ENCODE data around the gene KIF5A. TPM values are rescaled to one million over a fixed set of nuclear protein-coding genes. Genes with fewer than 3 reads are reported as not detected.
A peak's percentile ranks its signal among the peaks of the same experiment; 100 is the strongest.

KIF5A gene
- total and polyA plus RNA-seq, 2 of the 4 experiments (the other 2 are of a cell fraction) = 0.15 to 0.18 TPM

DNA sequence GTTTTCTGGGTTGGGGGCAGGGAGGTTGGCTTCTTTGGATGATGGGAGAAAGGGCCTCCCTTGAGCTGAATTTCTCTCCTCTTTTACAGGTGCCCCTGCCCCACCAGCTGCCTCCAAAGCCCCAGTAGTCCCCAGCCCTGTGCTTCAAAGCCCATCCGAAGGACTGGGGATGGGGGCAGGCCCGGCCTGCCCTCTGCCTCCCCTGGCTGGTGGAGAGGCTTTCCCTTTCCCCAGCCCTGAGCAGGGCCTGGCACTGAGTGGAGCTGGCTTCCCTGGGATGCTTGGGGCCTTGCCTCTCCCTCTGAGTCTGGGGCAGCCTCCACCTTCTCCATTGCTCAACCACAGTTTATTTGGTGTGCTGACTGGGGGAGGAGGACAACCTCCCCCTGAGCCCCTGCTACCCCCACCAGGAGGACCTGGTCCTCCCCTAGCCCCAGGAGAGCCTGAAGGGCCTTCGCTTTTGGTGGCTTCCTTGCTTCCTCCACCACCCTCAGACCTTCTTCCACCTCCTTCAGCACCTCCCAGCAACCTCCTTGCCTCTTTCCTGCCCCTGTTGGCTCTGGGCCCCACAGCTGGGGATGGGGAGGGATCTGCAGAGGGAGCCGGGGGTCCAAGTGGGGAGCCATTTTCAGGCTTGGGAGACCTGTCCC lies 23.2 kb upstream of the KIF5A start:
- Histone ChIP-seq H3K9me3 (ENCODE audit: control insufficient read depth, insufficient read depth, low read length) (no peaks in the 10 kb centered on the region), H3K36me3 (ENCODE audit: control insufficient read depth, insufficient read depth, low read length) (peaks cover 62% of the 10 kb centered on the region), H4K20me1 (ENCODE audit: insufficient read depth, low read length) (peaks cover 26% of the 10 kb centered on the region), H3K23ac (ENCODE audit: low read depth, low read length) (no peak overlapping the region), H3K14ac (replicated peaks; ENCODE audit: low read depth, low read length) (no peak overlapping the region), H2AK5ac (ENCODE audit: low read depth, low read length) (no peak overlapping the region), H3K18ac (ENCODE audit: low read depth, low read length) (no peak overlapping the region), H3K9ac (ENCODE audit: low read depth, low read length) (no peak overlapping the region), H4K5ac (ENCODE audit: low read depth, low read length) (no peak overlapping the region), H2AK9ac (replicated peaks; ENCODE audit: low read depth, low read length, poor library complexity) (peak overlapping the region; percentile 31), H3K9me1 (ENCODE audit: insufficient read depth, low read length) (peaks cover 14% of the 10 kb centered on the region), H3K27ac (ENCODE audit: insufficient read depth, low read length) (no peak overlapping the region), H2BK15ac (ENCODE audit: low read depth, low read length) (no peak overlapping the region), H2BK20ac (ENCODE audit: low read depth, low read length) (no peak overlapping the region), H3K4me2 (ENCODE audit: low read depth, low read length) (no peak overlapping the region), H3K4me1 (ENCODE audit: control insufficient read depth, insufficient read depth, low read length) (peaks cover 16% of the 10 kb centered on the region), H4K8ac (ENCODE audit: low read depth in 2 of 2, low read length in 2 of 2) (no peak overlapping the region), H3K56ac (ENCODE audit: extremely low read depth, insufficient read depth, low read length) (no peak overlapping the region), H3K4ac (ENCODE audit: low read depth, low read length) (no peak overlapping the region), H3K79me1 (ENCODE audit: low read depth in 1 of 2, low read length in 2 of 2) (peaks cover 17 to 59% of the 10 kb centered on the region in 2 experiments), H4K91ac (ENCODE audit: insufficient read depth, low read depth, low read length) (no peak overlapping the region), H2BK120ac (ENCODE audit: low read depth, low read length) (no peak overlapping the region), H3K4me3 (ENCODE audit: insufficient read depth, low read depth, low read length) (no peak overlapping the region), H2BK5ac (ENCODE audit: low read depth, low read length, poor library complexity, severe bottlenecking) (no peak overlapping the region), H2AFZ (replicated peaks; ENCODE audit: low read length, poor library complexity) (no peak overlapping the region), H3K27me3 (ENCODE audit: control insufficient read depth, insufficient read depth, low read length) (no peaks in the 10 kb centered on the region)
- WGBS, 2 experiments (ENCODE audit: extremely low coverage in 2 of 2, insufficient read length in 1 of 2) = no CpG with 5 or more reads among the region's 4 CpGs
- CTCF ChIA-PET = no interaction called here
- TF ChIP-seq NFE2L2 (IDR thresholded peaks at IDR 0.05; ENCODE audit: low read depth, low read length) (no peak), RCOR1 (IDR thresholded peaks at IDR 0.05; ENCODE audit: insufficient replicate concordance, low read length) (no peak), BHLHE40 (IDR thresholded peaks at IDR 0.05; ENCODE audit: low read depth, low read length) (no peak), CHD1 (IDR thresholded peaks at IDR 0.05; ENCODE audit: low read depth, low read length) (no peak), RAD21 (IDR thresholded peaks at IDR 0.05; ENCODE audit: low read length) (no peak), FOS (IDR thresholded peaks at IDR 0.05; ENCODE audit: low read depth, low read length) (no peak), MXI1 (IDR thresholded peaks at IDR 0.05; ENCODE audit: borderline replicate concordance, low read depth, low read length) (no peak), MAFK (IDR thresholded peaks at IDR 0.05; ENCODE audit: low read depth, low read length) (no peak), RFX5 (IDR thresholded peaks at IDR 0.05; ENCODE audit: low read depth, low read length) (no peak), POLR2A (IDR thresholded peaks at IDR 0.05; ENCODE audit: low read depth, low read length) (no peak), SMC3 (IDR thresholded peaks at IDR 0.05; ENCODE audit: low read depth, low read length) (no peak), CEBPB (IDR thresholded peaks at IDR 0.05; ENCODE audit: low read depth, low read length) (no peak), MAZ (IDR thresholded peaks at IDR 0.05; ENCODE audit: borderline replicate concordance, low read depth, low read length) (no peak)
- TF ChIP-seq, protein P1, sequence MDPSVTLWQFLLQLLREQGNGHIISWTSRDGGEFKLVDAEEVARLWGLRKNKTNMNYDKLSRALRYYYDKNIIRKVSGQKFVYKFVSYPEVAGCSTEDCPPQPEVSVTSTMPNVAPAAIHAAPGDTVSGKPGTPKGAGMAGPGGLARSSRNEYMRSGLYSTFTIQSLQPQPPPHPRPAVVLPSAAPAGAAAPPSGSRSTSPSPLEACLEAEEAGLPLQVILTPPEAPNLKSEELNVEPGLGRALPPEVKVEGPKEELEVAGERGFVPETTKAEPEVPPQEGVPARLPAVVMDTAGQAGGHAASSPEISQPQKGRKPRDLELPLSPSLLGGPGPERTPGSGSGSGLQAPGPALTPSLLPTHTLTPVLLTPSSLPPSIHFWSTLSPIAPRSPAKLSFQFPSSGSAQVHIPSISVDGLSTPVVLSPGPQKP (IDR thresholded peaks at IDR 0.05; ENCODE audit: borderline replicate concordance, low read depth, low read length) = no peak
- TF ChIP-seq, protein P2, sequence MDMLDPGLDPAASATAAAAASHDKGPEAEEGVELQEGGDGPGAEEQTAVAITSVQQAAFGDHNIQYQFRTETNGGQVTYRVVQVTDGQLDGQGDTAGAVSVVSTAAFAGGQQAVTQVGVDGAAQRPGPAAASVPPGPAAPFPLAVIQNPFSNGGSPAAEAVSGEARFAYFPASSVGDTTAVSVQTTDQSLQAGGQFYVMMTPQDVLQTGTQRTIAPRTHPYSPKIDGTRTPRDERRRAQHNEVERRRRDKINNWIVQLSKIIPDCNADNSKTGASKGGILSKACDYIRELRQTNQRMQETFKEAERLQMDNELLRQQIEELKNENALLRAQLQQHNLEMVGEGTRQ (IDR thresholded peaks at IDR 0.05; ENCODE audit: low read depth, low read length) = no peak
- TF ChIP-seq, protein P3, sequence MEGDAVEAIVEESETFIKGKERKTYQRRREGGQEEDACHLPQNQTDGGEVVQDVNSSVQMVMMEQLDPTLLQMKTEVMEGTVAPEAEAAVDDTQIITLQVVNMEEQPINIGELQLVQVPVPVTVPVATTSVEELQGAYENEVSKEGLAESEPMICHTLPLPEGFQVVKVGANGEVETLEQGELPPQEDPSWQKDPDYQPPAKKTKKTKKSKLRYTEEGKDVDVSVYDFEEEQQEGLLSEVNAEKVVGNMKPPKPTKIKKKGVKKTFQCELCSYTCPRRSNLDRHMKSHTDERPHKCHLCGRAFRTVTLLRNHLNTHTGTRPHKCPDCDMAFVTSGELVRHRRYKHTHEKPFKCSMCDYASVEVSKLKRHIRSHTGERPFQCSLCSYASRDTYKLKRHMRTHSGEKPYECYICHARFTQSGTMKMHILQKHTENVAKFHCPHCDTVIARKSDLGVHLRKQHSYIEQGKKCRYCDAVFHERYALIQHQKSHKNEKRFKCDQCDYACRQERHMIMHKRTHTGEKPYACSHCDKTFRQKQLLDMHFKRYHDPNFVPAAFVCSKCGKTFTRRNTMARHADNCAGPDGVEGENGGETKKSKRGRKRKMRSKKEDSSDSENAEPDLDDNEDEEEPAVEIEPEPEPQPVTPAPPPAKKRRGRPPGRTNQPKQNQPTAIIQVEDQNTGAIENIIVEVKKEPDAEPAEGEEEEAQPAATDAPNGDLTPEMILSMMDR (conservative IDR thresholded peaks at IDR 0.05; ENCODE audit: low read depth, low read length) = no peak
- dilution Hi-C loops (cut with HindIII; ENCODE audit: low sequenced_read_pairs, unreplicated experiment) = no loop called here
- in situ Hi-C loops (cut with MboI; ENCODE audit: low sequenced_read_pairs) = no loop called here
- intact Hi-C loops (cut with micrococcal nuclease) = no loop called here
- POLR2A ChIA-PET (ENCODE audit: unreplicated experiment) = no interaction called here
- TSS peak; percentile 27 for BruUV-seq (replicated peaks)
- ATAC-seq (ENCODE audit: low read depth) = no peak
- no peak for DNase-seq
